Esophagus muscularis mucosa (tissue), 4 donors: ENCODE results near the gene DDX59. TPM values are rescaled to one million over a fixed set of nuclear protein-coding genes. Genes with fewer than 3 reads are reported as not detected.
A peak's percentile ranks its signal among the peaks of the same experiment; 100 is the strongest.

Source experiments
- DNase-seq: peaks from one replicate; pipeline ENCODE4 v3.0.0-alpha.2; 2017; ENCODE audit errors: extremely low spot score
- H3K27ac ChIP-seq, 4 donors: fragments of 200-600 bp; sonication (generic); replicated peaks in 1 of 4; 1 replicate in 3 of 4; 2 replicates in 1 of 4; pipeline ENCODE4 v1.5.1; 2016 to 2019; ENCODE audit warnings: mild to moderate bottlenecking in 1 of 4
- H3K27me3 ChIP-seq, 4 donors: fragments of 200-600 bp; sonication (generic); one replicate each; pipeline versions ENCODE4 v1.5.1 to v1.6.0; 2016 to 2019
- H3K36me3 ChIP-seq, 4 donors: fragments of 200-600 bp; sonication (generic); one replicate each; pipeline ENCODE4 v1.5.1; 2016 to 2019
- H3K4me1 ChIP-seq, 4 donors: fragments of 200-600 bp; sonication (generic); one replicate each; pipeline ENCODE4 v1.5.1; 2016 to 2019
- H3K4me3 ChIP-seq, 4 donors: fragments of 200-600 bp; sonication (generic); 1 replicate in 2 of 4; 2 replicates in 2 of 4; pipeline ENCODE4 v1.5.1; 2016 to 2019; ENCODE audit warnings: mild to moderate bottlenecking in 4 of 4, moderate library complexity in 1 of 4
- H3K9me3 ChIP-seq, 4 donors: fragments of 200-600 bp; sonication (generic); 1 replicate in 3 of 4; 2 replicates in 1 of 4; pipeline ENCODE4 v1.5.1; 2016 to 2019
- CTCF ChIP-seq, 3 experiments: fragments of 200-600 bp in 2 of 3; fragments of 450-650 bp in 1 of 3; sonication (generic) in 2 of 3; IDR thresholded peaks; one replicate each; pipeline ENCODE4 v1.5.1; 2017 to 2019; ENCODE audit warnings: antibody characterized with exemption in 3 of 3, mild to moderate bottlenecking in 2 of 3, moderate library complexity in 1 of 3
- EP300 ChIP-seq: sonication (generic); formaldehyde crosslinking; IDR thresholded peaks from one replicate; pipeline ENCODE4 v1.6.1; 2017; ENCODE audit warnings: antibody characterized with exemption
- POLR2A ChIP-seq: fragments of 450-650 bp; IDR thresholded peaks from one replicate; pipeline ENCODE4 v1.6.1; 2017; ENCODE audit warnings: antibody characterized with exemption, moderate library complexity, mild to moderate bottlenecking, low read depth
- POLR2AphosphoS5 ChIP-seq, 2 donors: sonication (generic); formaldehyde crosslinking; IDR thresholded peaks; one replicate each; pipeline ENCODE4 v1.6.1; 2017; ENCODE audit warnings: antibody characterized with exemption in 2 of 2
- WGBS: methylation state at CpG from one replicate; pipeline ENCODE4 v1.1.5; 2018; 5-methylcytosine and 5-hydroxymethylcytosine counted together
- intact Hi-C: fragments of 100-400 bp; cut with DNase I; formaldehyde crosslinking; loops from one replicate; pipeline ENCODE4 v1.15.1; 2023
- total RNA-seq, 4 donors: library from RNA; depleted of rRNA; stranded (reverse); fragments of >200 nt; gene quantifications; one replicate each; pipeline versions ENCODE4 v1.1.0 to v1.2.1, GENCODE V29; 2016

Gene DDX59
- total RNA-seq, 4 donors from 2014 or later: 18.1 to 30.0 (median 21.7) TPM

GRCh38 chr1:200673952-200674823 is 4.5 kb upstream of the DDX59 start:
- Histone ChIP-seq H3K27me3 (no peaks in the 10 kb centered on the region), H3K4me3 (no peak overlapping the region), H3K27ac (no peak overlapping the region), H3K36me3 (no peaks in the 10 kb centered on the region), H3K4me1 (peaks cover 3 to 13% (median 13%) of the 10 kb centered on the region in 4 donors), H3K9me3 (no peaks in the 10 kb centered on the region)
- intact Hi-C loops: no loop called here
- 77% methylated on average over 4 of the region's 4 CpGs for WGBS
- no peak for DNase-seq
- TF ChIP-seq EP300 (no peak), POLR2A (no peak), CTCF (IDR thresholded peaks at IDR 0.05) (no peak), POLR2AphosphoS5 (IDR thresholded peaks at IDR 0.05) (no peak)

GRCh38 chr1:200671235-200671786 is 1.6 kb upstream of the DDX59 start:
- DNase-seq: no peak
- peaks cover 0 to 4% (median under 1%) of the 10 kb centered on the region in 4 donors for H3K36me3 ChIP-seq
- H3K9me3 ChIP-seq: no peaks in the 10 kb centered on the region
- peak overlapping the region; percentile 95 to 100 (median 98) for H3K27ac ChIP-seq
- peaks cover 10 to 30% (median 27%) of the 10 kb centered on the region in 4 donors for H3K4me1 ChIP-seq
- intact Hi-C loops: no loop called here
- H3K27me3 ChIP-seq: no peaks in the 10 kb centered on the region
- TF ChIP-seq EP300 (no peak), CTCF (IDR thresholded peaks at IDR 0.05) (no peak), POLR2AphosphoS5 (IDR thresholded peaks at IDR 0.05) (no peak), POLR2A (no peak)
- H3K4me3 ChIP-seq: no peak overlapping the region
- WGBS: 96% methylated on average over 5 of the region's 5 CpGs

- H3K36me3 ChIP-seq: peaks cover 0 to 10% (median 5%) of the 10 kb centered on the region in 4 donors
- TF ChIP-seq POLR2A (no peak), CTCF (IDR thresholded peaks at IDR 0.05) (no peak), EP300 (no peak), POLR2AphosphoS5 (IDR thresholded peaks at IDR 0.05) (peak in 1 of 2 donors; percentile 1)
- peaks cover 18 to 38% (median 34%) of the 10 kb centered on the region in 4 donors for H3K4me1 ChIP-seq
- no peaks in the 10 kb centered on the region for H3K27me3 ChIP-seq
- H3K9me3 ChIP-seq: no peaks in the 10 kb centered on the region
- no peak for DNase-seq
- peak overlapping the region; percentile 71 to 95 (median 80) for H3K4me3 ChIP-seq
- WGBS: 16% methylated on average over 14 of the region's 14 CpGs
- intact Hi-C loops: no loop called here
- H3K27ac ChIP-seq: peak overlapping the region; percentile 95 to 100 (median 98)
Observed at GRCh38 chr1:200670242-200671118, 773 bp upstream of the DDX59 start.

- Histone ChIP-seq H3K36me3 (peaks cover 2 to 25% (median 10%) of the 10 kb centered on the region in 4 donors), H3K4me1 (peaks cover 18 to 48% (median 45%) of the 10 kb centered on the region in 4 donors), H3K27me3 (no peaks in the 10 kb centered on the region), H3K9me3 (no peaks in the 10 kb centered on the region), H3K4me3 (peak overlapping the region; percentile 71 to 95 (median 80)), H3K27ac (peak overlapping the region; percentile 95 to 100 (median 98))
- TF ChIP-seq EP300: no peak
- WGBS: 35% methylated on average over 7 of the region's 7 CpGs
- DNase-seq: no peak
- intact Hi-C loops: loop anchor here (2.0 to 5.0 kb wide), 3 partner anchors 46 to 134 kb away; partner anchors contain the start of genes CAMSAP2 and KIF14
Observed at GRCh38 chr1:200668514-200669313, 993 bp downstream of the DDX59 start.
